ENCODE measurements around the gene SLFN5. TPM values are rescaled to one million over a fixed set of nuclear protein-coding genes. Genes with fewer than 3 reads are reported as not detected.
A peak's percentile ranks its signal among the peaks of the same experiment; 100 is the strongest.

Gene SLFN5
- total and polyA plus RNA-seq, 7 donors = 1.2 to 26.2 (median 23.0) TPM

GRCh38 chr17:35240861-35241260, 2.0 kb upstream of the SLFN5 start:
- no peak overlapping the region for H3K4me3 ChIP-seq
- H3K27ac ChIP-seq = no peak overlapping the region
- no peaks in the 10 kb centered on the region for H3K27me3 ChIP-seq
- intact Hi-C loops (cut with DNase I) = loop anchor here (5.0 to 10.0 kb wide), 3 partner anchors 206 to 1304 kb away; partner anchors contain the start of genes GGNBP2, LIG3 and SLFN13
- H3K9me3 ChIP-seq = no peaks in the 10 kb centered on the region
- peaks cover 0 to 33% (median 31%) of the 10 kb centered on the region in 4 donors for H3K4me1 ChIP-seq
- TF ChIP-seq, protein P1, sequence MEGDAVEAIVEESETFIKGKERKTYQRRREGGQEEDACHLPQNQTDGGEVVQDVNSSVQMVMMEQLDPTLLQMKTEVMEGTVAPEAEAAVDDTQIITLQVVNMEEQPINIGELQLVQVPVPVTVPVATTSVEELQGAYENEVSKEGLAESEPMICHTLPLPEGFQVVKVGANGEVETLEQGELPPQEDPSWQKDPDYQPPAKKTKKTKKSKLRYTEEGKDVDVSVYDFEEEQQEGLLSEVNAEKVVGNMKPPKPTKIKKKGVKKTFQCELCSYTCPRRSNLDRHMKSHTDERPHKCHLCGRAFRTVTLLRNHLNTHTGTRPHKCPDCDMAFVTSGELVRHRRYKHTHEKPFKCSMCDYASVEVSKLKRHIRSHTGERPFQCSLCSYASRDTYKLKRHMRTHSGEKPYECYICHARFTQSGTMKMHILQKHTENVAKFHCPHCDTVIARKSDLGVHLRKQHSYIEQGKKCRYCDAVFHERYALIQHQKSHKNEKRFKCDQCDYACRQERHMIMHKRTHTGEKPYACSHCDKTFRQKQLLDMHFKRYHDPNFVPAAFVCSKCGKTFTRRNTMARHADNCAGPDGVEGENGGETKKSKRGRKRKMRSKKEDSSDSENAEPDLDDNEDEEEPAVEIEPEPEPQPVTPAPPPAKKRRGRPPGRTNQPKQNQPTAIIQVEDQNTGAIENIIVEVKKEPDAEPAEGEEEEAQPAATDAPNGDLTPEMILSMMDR (IDR thresholded peaks at IDR 0.05) = no peak
- TF ChIP-seq POLR2AphosphoS5 (IDR thresholded peaks at IDR 0.05) = no peak
- TF ChIP-seq EP300 (IDR thresholded peaks at IDR 0.05) = no peak
- no peak for TF ChIP-seq POLR2A (IDR thresholded peaks at IDR 0.05)
- WGBS, 2 donors = 86 to 93% methylated on average over 8 of the region's 8 CpGs
- H3K36me3 ChIP-seq = no peaks in the 10 kb centered on the region
- DNase-seq = no peak

DNA sequence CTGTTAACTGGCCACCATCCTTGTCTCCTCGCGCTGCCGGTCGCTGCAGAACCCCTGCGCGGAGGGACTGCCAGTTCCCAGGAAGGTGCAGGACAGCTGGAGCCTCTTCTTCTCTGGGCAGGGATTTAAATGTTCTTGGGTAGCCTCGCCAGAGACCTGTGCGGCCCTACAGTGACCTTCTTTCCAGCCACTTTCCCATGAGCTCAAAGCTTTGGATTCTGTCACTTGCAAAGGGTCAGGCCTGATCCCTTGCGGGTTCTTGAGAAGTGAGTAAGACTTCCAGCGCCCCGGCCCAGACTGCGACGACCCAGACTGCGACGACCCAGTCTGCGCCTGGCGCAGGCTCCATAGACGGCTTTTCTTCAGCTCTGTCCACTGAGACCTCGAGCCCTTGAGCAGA, 1.4 kb upstream of the SLFN5 start:
- no peaks in the 10 kb centered on the region for H3K27me3 ChIP-seq
- TF ChIP-seq POLR2A (IDR thresholded peaks at IDR 0.05) (no peak), POLR2AphosphoS5 (IDR thresholded peaks at IDR 0.05) (no peak), EP300 (IDR thresholded peaks at IDR 0.05) (no peak)
- TF ChIP-seq, protein P1 (IDR thresholded peaks at IDR 0.05) = no peak
- peak overlapping the region; percentile 66 to 86 (median 72) for H3K4me3 ChIP-seq
- H3K4me1 ChIP-seq = peaks cover 0 to 34% (median 32%) of the 10 kb centered on the region in 4 donors
- no peaks in the 10 kb centered on the region for H3K9me3 ChIP-seq
- H3K36me3 ChIP-seq = no peaks in the 10 kb centered on the region
- DNase-seq = no peak
- intact Hi-C loops (cut with DNase I) = loop anchor here (5.0 to 10.0 kb wide), 3 partner anchors 206 to 1303 kb away; partner anchors contain the start of genes GGNBP2, LIG3 and SLFN13
- peak overlapping the region in 2 of 4 donors; percentile 95 to 99 for H3K27ac ChIP-seq
- WGBS, 2 donors = 75 to 90% methylated on average over 19 of the region's 19 CpGs

DNA sequence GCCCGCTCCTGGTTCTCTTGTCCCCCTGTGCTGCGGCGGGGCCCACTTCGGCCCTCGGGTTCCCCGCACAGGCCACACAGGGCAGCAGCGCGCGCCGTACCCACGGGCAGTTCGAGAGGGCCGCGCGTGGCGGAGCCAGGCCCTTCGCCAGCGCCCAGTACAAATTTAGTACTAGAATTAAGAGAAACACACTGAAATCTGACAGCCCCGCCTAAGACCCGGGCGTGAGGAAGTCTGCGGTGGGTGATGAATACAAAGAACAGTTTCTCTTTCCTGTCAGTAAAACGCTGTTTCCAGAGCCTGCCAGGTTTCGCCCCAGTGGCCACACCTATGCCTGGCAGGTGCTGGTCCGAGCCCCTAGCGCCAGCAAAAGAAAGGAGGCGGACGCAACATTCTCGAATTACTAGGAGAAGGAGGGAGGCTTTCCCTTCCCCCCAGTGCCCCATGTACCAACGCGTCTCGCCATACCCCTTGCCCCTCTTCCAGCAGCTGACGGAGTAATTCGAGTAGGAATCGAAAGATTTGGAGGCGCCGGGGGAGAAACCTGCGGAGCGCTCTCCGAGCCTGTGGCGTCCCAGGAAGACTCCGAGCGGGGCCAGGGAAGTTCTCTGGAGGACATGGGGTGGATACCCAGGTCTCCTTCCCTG, 591 bp upstream of the SLFN5 start:
- intact Hi-C loops (cut with DNase I) = loop anchor here (1.0 to 10.0 kb wide), 6 partner anchors 12 to 1303 kb away; partner anchors contain the start of genes GGNBP2, LIG3, NLE1 and SLFN11
- DNase-seq = peak; percentile 77

GRCh38 chr17:35243561-35244340, 879 bp downstream of the SLFN5 start:
- peak; percentile 89 for DNase-seq
- Histone ChIP-seq H3K36me3 (peaks cover 0 to 9% (median 0%) of the 10 kb centered on the region in 4 donors), H3K27ac (peak overlapping the region; percentile 94 to 99 (median 96)), H3K4me3 (peak overlapping the region; percentile 66 to 86 (median 72)), H3K27me3 (no peaks in the 10 kb centered on the region), H3K9me3 (no peaks in the 10 kb centered on the region), H3K4me1 (peaks cover 0 to 36% (median 32%) of the 10 kb centered on the region in 4 donors)
- peak; percentile 27 to 73 (median 66) for TF ChIP-seq POLR2AphosphoS5 (IDR thresholded peaks at IDR 0.05)
- TF ChIP-seq POLR2A (IDR thresholded peaks at IDR 0.05) = no peak
- TF ChIP-seq EP300 (IDR thresholded peaks at IDR 0.05) = peak in 1 of 4 donors; percentile 4
- TF ChIP-seq, protein P1 (IDR thresholded peaks at IDR 0.05) = no peak
- intact Hi-C loops (cut with DNase I) = loop anchor here (2.0 to 10.0 kb wide), 5 partner anchors 101 to 1301 kb away; partner anchors contain the start of genes GGNBP2, LIG3, NLE1 and SLFN11
- 4 to 5% methylated on average over 14 of the region's 14 CpGs for WGBS, 2 donors

More for the DNA sequence above, 591 bp upstream of the SLFN5 start:
- Histone ChIP-seq H3K27ac (peak overlapping the region; percentile 94 to 99 (median 96)), H3K9me3 (no peaks in the 10 kb centered on the region), H3K27me3 (no peaks in the 10 kb centered on the region), H3K4me3 (peak overlapping the region; percentile 66 to 86 (median 72)), H3K4me1 (peaks cover 0 to 36% (median 32%) of the 10 kb centered on the region in 4 donors), H3K36me3 (peaks cover 0 to 2% (median 0%) of the 10 kb centered on the region in 4 donors)
- 0 to 1% methylated on average over 43 of the region's 43 CpGs for WGBS, 2 donors
- TF ChIP-seq POLR2AphosphoS5 (IDR thresholded peaks at IDR 0.05) (no peak), POLR2A (IDR thresholded peaks at IDR 0.05) (no peak), EP300 (IDR thresholded peaks at IDR 0.05) (no peak)
- TF ChIP-seq, protein P1 (IDR thresholded peaks at IDR 0.05) = peak in 2 of 4 experiments; percentile 28 to 37
